ENCODE data around the gene POMT1. TPM values are rescaled to one million over a fixed set of nuclear protein-coding genes. Genes with fewer than 3 reads are reported as not detected.
"Not testable (repeated sequence)": the region's sequence is repeated elsewhere in the genome, so short reads cannot be mapped to it uniquely, and the experiment has no call there.

The POMT1 gene
- total RNA-seq, 1 donor from 2014 or later, result 41.4 TPM

DNA sequence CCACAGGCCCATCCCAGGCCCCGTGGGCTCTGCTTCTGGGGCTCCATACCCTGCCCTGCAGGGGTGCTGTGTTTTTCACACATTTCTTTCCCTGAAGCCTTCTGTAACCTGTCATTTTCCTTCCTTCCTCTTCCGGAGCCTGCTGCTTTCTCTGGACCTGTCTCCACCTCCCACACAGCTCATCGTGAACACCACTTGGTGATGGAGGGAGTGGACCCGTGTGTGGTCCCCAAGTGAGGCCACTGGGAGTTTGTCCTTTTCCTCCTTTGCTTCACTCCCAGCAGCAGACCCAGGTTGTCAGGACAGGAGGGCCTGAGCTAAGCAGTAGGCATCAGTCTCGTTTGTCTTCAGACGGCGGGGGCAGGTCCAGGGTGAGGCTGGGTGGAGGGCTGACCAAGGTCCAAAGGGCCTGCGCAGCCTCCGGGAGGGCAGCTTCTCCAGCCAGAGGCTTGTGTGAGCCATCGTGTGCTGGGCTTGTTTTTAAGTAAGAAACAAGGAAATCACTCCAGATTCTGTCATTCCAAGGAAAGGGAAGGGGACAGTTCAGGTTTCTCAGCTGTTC lies 5.8 kb upstream of the POMT1 start:
- no peak for DNase-seq (ENCODE audit: low spot score)

GRCh38 chr9:131499254-131499767 lies 3.4 kb upstream of the POMT1 start:
- no peak for DNase-seq (ENCODE audit: low spot score)

DNA sequence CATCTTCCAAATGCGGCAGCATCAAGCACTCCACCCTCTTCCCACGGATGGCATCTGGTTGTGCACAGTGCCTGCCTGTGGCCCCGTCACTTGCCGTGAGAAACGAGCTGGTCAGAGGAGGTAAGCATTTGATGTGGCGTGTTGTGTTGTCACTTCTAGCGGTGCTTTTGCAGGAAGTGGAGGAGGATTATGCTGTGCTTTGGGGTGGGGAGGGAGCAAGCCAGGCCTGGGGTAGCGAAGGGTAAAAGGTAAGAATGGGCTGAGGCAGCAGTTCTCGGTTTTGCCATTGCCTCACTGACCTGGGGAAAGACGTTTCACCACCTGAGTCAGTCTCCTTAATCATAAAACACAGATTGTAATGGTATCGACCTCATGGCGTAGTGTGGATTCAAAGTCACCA lies 2.3 kb upstream of the POMT1 start:
- DNase-seq (ENCODE audit: low spot score), result no peak

DNA sequence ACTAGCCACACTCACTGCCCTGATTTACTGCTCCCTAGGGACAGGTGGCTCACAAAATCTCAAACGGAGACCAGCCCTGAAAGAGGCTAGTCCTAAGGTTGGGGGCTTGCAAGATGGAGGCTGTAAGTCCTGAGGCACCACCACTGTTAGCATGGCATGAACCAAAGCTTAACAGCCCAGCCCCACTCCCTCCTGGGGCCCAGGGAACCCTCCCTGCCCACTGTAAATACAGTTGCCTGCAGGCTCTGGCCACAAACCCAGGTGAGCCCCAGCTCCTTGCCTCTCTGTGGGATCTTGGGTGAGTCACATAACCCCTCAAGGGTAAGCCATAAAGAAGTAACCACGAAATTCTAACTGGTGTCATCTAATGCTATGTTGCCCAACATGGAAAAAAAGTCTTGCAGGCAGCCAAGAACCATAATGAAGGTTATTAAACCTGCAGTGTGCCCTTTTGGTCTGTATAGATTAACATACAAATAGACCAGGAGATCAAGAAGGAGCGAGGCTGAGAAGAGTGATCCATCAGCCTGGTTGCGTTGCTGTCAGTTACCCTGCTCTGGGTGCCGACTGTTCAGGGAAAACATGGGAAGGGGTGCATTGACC lies 1.7 kb upstream of the POMT1 start:
- DNase-seq (ENCODE audit: low spot score), result no peak

- no peak for DNase-seq (ENCODE audit: low spot score)
Observed at GRCh38 chr9:131503626-131504465, 1.1 kb downstream of the POMT1 start.

DNA sequence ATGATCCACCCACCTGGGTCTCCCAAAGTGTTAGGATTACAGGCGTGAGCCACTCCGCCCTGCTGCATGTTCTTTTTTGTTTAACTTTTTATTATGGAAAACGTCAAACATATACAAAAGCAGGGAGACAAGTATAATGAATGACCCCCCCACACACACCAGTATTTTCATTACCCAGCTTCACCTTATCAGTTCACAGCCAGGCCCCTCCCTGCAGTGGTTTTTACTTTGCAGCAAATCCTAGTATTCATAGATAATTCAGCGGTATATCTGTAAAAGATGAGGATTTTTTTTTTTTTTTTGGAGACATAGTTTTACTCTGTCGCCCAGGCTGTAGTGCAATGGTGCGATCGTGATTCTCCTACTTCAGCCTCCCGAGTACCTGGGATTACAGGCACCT lies 2.3 kb downstream of the POMT1 start:
- no peak for DNase-seq (ENCODE audit: low spot score)

DNA sequence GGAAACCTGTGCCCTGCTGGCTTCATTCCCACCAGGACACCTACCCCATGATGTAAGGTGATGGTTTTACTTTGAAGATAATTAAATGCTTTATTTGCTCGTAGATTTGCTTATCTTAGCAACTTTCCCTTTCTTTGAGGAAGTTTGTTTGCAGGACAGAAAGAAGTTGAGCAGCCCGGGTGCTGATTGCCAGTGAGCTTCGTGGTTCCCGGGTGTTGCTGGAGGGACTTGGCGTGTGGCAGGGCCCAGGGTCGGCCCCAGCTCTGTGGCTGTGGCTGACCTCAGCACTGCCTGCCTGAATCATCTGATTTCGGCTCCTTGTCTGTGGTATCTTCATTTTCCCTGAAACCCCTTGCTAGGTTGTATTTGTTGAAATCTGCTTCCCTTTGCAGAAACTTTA lies 8.7 kb downstream of the POMT1 start:
- no peak for DNase-seq (ENCODE audit: low spot score)

DNA sequence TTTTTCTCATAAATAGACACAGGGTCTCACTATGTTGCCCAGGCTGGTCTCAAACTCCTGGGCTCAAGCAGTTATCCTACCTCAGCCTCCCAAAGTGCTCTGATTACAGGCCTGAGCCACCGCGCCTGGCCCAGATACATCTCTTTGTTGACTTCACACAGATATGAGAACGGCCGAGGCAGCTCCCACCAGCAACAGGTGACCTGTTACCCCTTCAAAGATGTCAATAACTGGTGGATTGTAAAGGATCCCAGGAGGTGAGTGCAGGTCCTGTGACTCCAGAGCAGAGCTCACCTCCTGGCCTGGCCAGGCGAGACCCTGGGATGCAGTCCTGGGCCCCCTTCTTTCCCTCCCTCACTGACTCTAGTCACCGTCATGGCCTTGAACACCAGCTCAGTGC lies 9.2 kb downstream of the POMT1 start:
- no peak for DNase-seq (ENCODE audit: low spot score)

GRCh38 chr9:131513177-131513576 lies 10.5 kb downstream of the POMT1 start:
- DNase-seq (ENCODE audit: low spot score), result no peak

DNA sequence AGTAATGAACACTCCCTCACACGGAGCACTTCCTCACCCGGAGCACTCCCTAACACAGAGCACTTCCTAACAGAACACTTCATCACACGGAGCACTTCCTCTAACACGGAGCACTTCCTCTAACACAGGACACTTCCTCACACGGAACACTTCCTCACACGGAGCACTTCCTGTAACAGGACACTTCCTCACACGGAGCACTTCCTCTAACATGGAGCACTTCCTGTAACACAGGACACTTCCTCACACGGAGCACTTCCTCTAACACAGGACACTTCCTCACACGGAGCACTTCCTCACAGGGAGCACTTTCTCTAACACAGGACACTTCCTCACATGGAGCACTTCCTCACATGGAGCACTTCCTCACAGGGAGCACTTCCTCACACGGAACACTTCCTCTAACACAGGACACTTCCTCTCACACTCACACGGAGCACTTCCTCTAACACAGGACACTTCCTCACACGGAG lies 12.9 kb downstream of the POMT1 start:
- DNase-seq (ENCODE audit: low spot score), result not testable (repeated sequence)

DNA sequence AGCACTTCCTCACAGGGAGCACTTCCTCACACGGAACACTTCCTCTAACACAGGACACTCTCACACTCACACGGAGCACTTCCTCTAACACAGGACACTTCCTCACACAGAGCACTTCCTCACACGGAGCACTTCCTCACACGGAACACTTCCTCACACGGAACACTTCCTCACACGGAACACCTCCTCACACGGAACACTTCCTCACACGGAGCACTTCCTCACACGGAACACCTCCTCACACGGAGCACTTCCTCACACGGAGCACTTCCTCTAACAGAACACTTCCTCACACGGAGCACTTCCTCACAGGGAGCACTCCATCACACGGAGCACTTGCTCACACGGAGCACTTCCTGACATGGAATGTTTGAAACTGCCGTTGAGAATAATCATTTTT lies 13.4 kb downstream of the POMT1 start:
- no peak for DNase-seq (ENCODE audit: low spot score)

GRCh38 chr9:131516930-131517329 lies 14.2 kb downstream of the POMT1 start:
- no peak for DNase-seq (ENCODE audit: low spot score)

DNA sequence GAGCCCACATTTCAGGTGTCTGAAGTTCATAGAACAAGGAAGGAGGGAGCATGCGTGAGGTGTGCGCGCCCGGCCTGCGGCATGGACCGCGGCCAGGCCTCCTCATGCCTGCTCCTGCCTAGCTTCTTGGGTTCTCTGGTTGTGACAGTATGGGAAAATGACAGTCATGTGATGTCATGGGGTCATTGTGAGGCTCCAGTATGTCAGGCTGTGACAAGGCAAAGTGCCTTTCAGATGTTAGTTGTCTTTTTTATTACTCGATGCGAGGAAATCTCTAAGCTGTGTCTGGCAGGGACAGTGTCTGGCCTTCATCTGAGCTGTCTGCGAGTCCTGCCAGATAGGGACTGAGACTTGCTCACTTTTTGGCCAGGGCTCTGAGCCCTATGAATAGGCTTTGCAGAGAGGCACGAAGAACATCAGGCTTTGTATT lies 15.1 kb downstream of the POMT1 start:
- DNase-seq (ENCODE audit: low spot score), result peak; percentile 73

DNA sequence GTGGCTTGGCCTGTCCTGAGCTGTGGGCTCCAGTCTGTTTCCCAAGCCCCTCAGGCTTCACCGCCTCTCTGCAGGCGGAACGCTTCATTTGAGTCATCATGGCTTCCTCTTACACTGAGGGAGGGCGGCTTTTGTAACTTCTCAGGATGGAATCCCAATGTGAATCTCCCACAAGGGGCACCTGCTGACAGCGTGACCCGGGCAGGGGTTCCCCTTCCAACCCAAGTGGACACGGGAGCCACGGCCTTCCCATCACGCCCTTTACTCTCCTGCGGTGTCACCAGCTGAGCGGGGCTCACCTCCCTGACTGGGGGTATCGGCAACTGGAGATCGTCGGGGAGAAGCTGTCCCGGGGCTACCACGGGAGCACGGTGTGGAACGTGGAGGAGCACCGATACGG lies 15.8 kb downstream of the POMT1 start:
- no peak for DNase-seq (ENCODE audit: low spot score)

DNA sequence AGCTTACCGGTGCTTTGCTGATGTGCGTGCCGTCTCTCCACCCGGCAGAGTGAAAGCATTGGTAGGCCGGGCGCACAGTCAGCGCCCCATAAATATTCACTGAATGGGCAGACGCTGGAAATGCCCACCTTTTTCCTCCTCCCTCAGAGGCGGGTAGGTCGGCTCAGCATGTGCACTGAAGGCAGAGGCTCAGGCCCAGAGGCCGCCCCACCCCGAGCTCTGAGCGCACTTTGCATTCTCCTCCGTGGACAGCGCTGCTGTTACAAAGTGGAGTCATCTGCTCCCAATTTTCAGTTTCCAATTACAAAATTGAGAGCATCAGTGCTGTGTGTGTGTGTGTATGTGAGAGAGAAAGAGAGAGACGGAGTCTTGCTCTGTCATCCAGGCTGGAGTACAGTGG lies 17.8 kb downstream of the POMT1 start:
- DNase-seq (ENCODE audit: low spot score), result no peak

DNA sequence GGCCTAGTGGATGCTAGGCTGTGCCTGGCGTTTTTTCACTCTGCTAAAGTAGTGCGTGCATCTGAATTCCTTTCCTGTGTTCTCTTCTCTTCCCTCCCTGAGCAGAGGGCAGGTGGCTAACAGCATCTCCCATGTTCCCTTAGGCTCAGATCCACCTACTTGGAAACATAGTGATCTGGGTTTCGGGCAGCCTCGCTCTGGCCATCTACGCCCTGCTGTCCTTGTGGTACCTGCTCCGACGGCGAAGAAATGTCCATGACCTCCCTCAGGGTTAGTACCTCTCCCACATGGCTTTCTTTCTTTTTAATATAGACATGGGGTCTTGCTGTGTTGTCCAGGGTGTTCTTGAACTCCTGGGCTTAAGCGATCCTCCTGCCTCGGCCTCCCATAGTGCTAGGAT lies 18.5 kb downstream of the POMT1 start:
- no peak for DNase-seq (ENCODE audit: low spot score)

- DNase-seq (ENCODE audit: low spot score), result no peak
Observed at GRCh38 chr9:131521822-131522221, 19.1 kb downstream of the POMT1 start.

DNA sequence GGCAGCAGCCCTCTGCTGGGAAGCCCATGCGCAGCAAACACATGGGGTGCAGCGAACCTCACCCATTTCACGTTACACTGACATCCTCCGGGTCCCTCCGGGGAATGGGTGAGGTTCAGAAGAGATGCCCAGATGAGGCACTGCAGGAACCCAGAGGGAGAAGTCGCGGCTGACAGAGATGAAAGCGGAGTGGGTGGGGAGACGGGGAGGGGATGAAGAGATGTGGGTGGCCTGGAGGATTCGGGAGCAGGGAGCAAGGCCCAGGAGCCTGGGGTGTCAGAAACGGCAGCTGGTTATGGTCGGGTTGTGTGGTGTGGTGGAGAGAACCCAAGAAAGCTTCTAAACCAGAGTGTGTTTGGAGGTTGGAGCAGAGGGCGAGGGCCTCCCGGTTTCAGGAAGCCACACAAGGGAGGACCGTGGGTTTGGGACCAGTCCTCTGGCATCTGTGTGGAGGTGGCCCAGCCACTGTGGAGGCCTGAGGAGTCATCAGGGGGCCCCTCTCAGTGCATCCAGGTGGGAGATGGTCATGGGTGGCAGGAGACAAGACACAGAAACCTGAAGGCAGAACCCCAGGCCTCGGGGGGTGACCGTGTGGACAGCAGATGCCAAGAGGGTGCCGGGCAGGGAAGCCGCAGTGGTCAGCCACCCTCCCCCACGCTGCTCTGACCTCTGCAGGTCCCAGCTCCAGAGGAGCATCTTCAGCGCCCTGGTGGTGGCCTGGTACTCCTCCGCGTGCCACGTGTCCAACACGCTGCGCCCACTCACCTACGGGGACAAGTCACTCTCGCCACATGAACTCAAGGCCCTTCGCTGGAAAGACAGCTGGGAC lies 19.8 kb downstream of the POMT1 start:
- DNase-seq (ENCODE audit: low spot score), result no peak

DNA sequence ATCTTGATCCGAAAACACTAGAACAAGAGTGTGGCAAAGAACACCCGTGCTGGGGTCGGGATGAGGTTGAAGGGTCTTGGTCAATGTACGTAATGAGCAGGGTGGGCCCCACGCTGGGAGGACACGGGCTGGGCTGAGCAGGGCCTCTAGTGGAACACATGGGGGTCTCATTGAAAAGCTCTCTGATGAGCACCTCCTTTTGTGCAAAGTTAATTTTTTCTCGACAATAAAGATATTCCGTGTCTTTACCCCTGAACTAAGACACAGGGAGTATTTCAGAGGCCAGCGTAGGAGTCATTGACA lies 20.3 kb downstream of the POMT1 start:
- no peak for DNase-seq (ENCODE audit: low spot score)

DNA sequence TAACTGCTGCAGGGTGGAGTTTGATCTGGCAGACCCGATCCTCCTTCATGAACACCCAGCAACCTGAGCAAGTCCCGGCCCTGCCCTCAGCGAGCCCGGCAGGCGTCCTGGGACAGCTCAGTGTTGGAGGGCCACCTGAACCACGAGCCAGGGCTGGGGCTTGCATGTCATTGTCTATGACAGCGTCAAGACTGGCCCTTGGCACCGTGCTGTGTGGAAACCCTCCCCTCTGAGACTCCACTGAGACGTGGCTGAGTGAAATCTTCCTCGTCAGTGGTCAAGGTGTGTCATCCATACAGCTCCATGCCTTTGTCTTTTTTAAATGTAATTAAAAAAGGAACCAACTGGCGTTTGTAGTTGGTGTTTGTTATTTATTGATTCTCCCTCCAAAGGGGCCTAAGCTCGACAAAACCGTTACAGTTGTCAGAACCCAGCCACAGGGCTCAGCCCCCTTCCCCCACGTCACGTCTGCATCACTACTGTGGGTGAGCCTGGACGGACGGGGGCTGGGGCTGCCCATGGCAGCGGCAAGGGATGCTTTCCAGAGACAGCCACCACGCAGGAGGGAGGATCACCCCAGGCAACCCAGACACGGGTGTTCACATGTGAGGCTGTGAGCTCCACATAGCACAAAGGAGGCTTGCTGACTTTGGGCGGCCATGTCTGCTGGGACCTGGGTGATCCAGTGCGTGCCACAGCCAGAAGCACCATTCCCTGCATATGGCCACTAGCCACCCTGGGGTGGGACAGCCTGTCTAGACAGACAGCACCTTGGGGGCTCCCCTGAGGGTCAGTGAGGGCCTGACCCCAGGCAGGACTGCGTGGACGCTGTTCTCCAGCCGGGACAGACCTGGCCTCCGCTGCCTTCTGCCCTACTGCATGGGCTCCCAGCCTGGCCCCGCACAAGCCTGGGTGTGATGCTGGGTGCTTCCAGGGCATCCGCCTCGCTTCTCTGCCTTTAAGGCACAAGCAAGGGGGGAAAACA lies 21.0 kb downstream of the POMT1 start:
- no peak for DNase-seq (ENCODE audit: low spot score)
